Measurements from ENCODE around the gene TMEM14B.
"Not testable (repeated sequence)": the region's sequence is repeated elsewhere in the genome, so short reads cannot be mapped to it uniquely, and the experiment has no call there.

Gene TMEM14B

DNA sequence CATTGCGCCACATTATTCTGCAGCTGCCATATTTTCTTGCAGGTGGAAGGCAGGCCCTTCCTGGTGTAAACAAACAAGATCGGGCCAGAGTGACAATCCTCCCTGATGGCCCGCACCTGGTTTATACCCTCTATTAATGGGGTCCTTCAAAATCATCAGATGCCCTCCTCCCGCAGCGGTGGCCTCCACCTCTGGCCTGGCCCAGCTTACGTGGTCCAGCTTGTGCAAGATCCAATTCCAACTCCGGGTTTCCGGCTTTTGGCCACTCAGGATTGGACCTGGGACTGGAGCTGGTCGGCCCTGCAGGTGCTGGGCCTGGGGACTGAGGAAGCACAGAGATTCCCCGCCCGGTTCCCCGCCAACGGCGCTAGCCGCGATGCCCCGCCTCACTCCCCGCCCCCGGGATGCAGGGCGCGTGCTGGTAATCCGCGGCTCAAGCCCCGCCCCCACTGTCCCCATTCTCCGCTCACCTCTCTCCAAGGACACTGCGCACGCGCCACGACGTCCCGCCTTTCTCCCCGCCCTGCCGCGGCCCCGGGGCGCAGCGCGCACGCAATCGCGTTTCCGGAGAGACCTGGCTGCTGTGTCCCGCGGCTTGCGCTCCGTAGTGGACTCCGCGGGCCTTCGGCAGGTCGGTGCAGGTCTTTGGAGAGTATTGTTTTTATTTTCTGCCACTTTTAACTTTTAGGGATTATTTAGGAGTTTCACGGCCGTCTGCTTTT is at the start of gene TMEM14B:
Gene TMEM14B (plus strand): TSS at position 555 of the 722 bp plus-strand sequence. CDS start 1,441 bp downstream, outside the sequence.
- DNase-seq: peak; percentile 83

- no peak for DNase-seq
Measured at GRCh38 chr6:10713962-10714361, 33.6 kb upstream of the TMEM14B start.

- no peak for DNase-seq
Measured at GRCh38 chr6:10719296-10719963, 28.2 kb upstream of the TMEM14B start.

- DNase-seq: no peak
Measured at GRCh38 chr6:10719964-10720264, 27.7 kb upstream of the TMEM14B start.

- DNase-seq: no peak
Measured at GRCh38 chr6:10720265-10720959, 27.2 kb upstream of the TMEM14B start.

- DNase-seq: not testable (repeated sequence)
Measured at GRCh38 chr6:10720960-10721849, 26.4 kb upstream of the TMEM14B start.

DNA sequence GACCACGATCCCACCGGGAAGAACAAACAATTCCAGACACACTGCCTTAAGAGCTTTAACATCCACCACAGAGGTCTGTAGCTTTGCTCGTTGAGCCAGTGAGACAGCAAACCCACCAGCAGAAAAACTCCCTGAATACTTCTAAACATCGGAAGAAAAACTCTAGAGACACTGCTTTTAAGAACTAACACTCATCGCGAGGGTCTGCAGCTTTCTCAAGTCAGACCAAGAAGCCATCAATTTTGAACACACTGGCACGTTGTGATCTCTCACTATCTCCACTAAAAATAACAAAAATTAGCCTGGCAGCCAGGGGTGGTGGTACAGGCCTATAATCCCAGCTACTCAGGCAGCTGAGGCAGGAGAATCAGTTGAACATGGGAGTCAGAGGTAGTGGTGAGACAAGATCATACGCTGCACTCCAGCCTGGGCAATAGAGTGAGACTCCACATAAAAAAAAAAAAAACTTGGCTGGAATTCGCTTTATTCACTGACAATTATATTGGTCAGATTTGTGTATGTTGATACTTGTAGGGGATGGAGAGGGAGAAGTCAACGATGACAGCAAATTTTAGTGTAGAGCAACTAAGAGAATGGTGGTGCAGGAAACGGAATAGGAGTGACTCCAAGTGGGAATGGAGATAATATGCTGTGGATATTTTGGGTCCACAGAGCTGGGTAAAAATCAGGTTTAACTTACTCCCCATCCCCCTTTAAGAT is 25.6 kb upstream of the TMEM14B start:
- DNase-seq: no peak

DNA sequence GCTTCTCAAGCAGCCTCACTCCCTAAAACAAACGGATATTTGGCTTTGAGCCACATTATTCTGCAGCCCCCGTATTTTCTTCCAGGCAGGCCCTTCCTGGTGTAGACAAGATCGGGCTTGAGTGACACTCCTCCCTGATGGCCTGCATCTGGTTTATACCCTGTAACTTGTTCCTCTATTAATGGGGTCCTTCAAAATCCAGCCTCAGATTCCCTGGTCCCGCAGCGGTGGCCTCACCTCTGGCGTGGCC is 25.1 kb upstream of the TMEM14B start:
- DNase-seq: no peak

- DNase-seq: peak; percentile 74
Measured at GRCh38 chr6:10722820-10723566, 24.6 kb upstream of the TMEM14B start, which contains the start of gene TMEM14C. TMEM14C (plus strand) TSS chr6:10723070; CDS start chr6:10724614, 1,544 bp downstream.

GRCh38 chr6:10723567-10723881 is 24.1 kb upstream of the TMEM14B start:
- no peak for DNase-seq

- no peak for DNase-seq
Measured at GRCh38 chr6:10725044-10725443, 22.6 kb upstream of the TMEM14B start.

DNA sequence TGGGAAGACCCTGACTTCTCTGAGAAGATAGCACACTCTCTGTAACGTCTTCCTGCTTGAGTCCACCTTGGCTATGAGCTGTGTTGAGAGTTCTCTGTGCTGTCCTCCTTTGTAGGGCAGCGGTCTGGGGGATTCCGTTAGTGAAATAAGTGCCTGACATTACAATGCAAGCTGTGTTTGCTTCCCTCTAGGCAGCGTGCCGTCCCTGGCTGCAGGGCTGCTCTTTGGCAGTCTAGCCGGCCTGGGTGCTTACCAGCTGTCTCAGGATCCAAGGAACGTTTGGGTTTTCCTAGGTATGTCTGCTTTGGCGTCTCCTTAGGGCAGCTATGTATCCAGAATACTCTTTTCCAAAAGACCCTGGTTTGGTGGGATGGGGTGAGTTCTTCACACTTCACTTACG is 21.9 kb upstream of the TMEM14B start:
- DNase-seq: no peak

DNA sequence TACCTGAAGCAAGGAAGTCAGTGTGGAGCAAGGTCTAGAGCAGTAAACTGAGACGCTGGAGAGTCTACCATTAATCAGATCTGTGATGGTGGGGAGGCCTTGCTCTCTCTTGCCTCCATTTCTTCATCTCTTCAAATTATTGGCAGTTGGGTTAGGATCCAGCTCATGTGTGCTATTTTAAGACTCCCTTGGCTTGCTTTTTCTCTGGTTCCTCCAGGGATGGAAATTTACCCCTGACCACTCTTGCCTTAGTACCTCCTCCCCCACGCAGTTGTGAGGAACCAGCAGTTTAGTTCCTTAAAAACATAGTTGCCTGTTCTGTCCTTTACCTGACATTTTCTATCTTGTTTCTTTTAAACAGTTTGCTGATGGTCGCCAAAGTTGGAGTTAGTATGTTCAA is 17.4 kb upstream of the TMEM14B start:
- DNase-seq: no peak

- no peak for DNase-seq
Measured at GRCh38 chr6:10733151-10733715, 14.4 kb upstream of the TMEM14B start.

- DNase-seq: no peak
Measured at GRCh38 chr6:10733863-10734262, 13.7 kb upstream of the TMEM14B start.

GRCh38 chr6:10736731-10737130 is 10.9 kb upstream of the TMEM14B start:
- no peak for DNase-seq

DNA sequence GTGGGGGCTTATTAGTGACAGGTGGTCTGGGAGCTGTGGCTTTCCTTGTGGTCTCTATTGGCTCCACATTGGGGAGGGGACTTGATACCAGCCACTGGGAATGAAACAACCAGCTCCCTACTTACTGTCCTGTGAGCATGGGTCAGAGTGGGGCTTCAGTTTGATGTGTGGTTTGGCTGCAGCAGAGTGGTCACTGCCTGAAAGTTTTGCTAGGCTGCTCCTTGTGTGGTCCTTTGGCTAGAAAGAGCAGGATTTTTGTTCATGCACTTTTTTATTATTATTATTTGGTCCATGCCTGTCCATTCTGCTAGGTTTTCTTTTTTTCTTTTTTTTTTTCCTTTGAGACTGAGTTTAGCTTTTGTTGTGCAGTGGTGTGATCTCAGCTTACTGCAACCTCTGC is 7.5 kb upstream of the TMEM14B start:
- DNase-seq: no peak

DNA sequence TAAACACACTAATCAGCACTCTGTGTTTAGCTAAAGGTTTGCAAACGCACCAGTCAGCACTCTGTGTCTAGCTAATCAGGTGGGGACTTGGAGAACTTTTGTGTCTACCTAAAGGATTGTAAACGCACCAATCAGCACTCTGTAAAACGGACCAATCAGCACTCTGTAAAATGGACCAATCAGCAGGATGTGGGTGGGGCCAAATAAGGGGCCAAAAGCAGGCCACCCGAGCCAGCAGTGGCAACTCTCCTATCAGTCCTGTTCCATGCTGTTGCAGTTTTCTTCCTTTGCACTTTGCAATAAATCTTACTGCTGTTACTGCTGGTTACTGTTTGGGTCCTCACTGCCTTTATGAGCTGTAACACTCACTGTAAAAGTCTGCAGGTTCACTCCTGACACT is 6.0 kb upstream of the TMEM14B start:
- DNase-seq: not testable (repeated sequence)

DNA sequence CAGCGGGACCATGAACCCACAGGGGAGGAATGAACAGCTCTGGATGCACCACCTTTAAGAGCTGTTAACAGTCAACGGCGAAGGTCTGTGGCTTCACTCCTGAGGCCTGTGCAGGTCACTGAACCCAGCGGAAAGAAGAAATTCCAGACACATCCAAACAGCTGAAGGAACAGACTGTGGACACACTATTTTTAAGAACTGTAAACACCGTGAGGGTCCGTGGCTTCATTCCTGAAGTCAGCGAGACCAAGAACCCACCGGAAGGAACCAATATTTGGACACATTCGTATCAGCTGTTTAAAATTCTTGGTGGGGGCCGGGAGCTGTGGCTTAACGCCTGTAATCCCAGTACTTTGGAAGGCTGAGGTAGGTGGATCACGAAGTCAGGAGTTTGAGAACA is 5.4 kb upstream of the TMEM14B start:
- no peak for DNase-seq

DNA sequence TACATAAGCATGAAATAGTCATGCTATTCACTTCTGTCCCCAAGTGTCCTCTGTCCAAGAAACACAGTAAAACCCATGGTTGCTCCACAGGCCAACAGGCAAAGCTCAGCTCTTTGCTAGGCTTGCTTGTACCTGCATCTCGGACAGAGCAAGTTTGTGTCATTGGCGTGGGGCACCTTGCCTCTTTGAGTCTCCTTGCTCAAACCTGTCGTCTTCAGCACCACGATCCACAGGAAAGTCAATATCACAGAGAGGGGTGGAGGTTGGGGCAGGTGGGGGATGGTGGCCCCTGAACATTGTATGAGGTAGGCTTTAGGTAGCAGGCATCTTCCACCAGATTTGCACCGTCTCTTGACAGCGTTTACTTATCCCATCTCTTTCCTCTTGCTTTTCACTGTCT is 4.1 kb upstream of the TMEM14B start:
- no peak for DNase-seq

DNA sequence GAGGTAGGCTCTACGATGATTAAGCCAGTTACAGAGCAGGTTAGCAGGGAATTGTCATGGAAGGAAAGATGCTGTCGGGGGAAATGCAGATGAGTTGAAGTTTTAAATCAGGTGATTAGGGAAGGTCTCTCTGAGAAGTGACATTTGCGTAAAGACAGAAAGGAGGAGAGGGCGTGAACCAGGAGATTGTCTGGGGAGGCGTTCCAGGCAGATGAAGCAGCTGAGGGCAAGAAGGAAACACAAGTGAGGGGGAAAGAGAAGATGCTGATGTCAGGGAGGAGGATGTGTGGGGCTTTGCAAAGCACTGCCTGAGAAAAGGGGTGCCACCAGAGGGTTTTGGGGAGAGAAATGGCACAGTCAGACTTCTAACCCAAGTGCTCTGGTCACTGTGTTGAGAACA is 2.5 kb upstream of the TMEM14B start:
- DNase-seq: no peak

GRCh38 chr6:10746915-10747250 is 722 bp upstream of the TMEM14B start:
- no peak for DNase-seq

All from NCI-H524 treated with DMSO at 0.1 percent for 48 hours (cell line).